HG02870 (cell line): ENCODE data around the gene FGFBP1.

Experiments
- ATAC-seq: cut with Tn5 transposase; IDR thresholded peaks from one replicate; pipeline ENCODE4 v1.9.1; 2021; ENCODE audit warnings: mild to moderate bottlenecking, moderate library complexity; ENCODE audit not compliant: unreplicated experiment

The FGFBP1 gene

DNA sequence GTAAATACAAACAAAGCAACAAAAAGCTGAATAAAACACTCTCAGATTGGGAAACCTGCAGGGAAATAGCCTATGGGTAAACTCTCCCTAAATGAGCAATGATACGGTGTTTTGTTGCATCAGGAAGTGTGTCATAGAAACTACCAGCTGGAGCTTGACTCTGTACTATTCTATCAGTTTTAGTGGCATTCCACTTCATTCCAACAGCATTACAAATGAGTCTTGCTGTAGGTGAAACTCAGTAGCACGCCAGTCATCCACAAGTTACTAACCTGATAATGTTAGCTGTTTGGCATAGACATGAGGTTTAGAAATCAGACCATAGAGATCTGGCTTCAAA is 24.9 kb downstream of the FGFBP1 start:
- no peak for ATAC-seq

DNA sequence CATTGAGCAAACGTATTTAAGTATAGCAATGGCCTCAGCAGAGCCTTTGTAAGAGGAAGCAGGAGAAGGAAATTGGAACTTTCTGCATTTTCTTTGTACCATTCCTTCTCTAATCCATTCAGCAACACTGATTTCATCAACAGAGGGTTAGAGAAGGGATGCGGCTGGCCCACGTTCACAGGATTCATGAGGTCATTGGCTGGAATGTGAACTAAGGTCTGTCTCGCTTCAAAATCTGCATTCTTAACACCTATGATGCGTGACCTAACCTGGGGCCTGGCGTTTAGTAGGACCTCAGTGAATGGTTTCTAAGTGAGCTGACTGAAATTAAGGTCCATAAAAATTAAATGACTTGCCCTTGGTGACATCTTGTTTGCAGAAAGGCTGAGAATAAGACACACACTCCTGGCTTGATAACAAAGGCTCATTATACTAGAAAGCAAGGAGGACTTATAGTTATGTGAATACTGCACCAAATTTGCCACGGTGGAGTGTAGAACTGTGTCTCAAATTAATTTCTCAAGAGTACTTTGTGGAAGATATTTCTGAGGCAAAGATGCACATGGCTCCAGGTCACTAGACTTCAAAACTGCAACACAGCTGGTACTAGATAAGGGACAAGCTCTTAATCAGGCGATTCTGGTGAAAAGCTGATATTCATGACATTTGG is 25.4 kb downstream of the FGFBP1 start:
- no peak for ATAC-seq

DNA sequence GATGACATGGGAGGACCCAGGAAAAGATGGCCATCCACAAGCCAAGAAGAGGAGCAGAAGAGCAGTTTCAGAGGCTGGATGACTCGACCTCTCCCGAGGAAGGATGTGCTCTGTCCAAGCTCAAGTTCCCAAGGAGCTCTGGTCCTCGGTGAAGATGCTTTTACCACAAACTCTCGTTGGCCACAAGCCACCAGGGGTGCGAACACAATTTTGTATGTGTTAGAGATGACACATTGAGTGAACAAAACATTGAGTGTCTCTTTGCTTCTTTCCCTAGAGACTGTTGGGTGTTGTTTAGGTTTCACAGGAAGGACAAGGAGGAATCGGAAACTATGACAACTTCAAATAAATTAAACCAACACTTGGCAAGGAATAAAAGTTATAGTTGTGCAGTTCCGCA is 26.3 kb downstream of the FGFBP1 start:
- no peak for ATAC-seq

DNA sequence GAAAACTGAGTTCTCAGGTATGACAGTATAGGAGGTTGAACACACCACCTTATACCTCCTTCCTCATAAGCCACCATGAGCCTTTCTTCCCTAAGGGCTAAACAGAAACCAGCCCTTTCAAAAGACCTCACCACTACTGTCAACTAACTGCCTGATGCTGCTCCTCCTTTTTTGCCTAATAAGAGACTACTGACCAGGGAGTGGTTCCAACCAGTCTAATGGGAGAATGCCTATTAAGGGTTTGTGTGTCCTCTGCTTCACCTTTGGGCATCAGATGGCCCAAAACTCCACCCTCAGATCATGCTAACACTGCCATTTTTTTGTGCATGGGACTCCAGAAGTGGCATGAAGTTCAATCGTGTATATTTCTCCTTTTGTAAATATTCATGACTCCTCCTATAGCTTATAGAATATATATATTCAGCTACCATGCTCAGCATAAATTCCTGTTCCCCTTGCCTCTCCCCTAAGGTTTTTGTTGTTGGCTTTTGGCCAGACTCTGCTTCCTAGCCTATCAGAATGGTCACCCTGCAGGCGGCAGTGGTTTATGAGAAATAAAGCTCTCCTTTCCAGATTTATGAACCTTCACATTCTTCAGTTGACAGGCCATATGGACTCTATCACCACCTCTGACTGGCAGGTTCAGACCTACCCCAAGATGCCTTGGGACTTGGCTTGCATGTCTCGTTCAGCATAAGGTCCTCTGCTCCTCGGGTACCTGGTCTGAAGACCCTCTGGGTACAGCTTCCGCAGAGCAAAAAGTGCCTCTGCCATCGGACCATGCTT is 28.2 kb downstream of the FGFBP1 start:
- no peak for ATAC-seq

DNA sequence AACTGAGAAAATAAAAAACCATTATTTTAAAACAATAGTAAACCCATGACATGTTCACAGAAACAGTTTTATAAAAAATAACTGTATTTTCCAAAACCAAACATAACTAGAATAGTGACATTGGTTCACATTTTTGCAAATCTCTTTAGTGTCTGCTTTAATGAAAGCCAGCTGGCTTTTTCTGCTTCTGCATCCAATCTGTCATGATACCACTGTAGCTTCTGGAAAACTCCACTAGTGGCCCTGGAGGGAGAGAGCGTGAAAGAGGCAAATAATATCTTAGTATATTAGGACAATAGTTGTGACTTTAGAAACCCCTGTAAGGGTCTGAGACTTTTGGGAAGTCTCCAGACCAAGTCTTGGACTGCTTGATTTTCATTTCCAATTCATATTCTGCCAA is 31.1 kb downstream of the FGFBP1 start:
- no peak for ATAC-seq

DNA sequence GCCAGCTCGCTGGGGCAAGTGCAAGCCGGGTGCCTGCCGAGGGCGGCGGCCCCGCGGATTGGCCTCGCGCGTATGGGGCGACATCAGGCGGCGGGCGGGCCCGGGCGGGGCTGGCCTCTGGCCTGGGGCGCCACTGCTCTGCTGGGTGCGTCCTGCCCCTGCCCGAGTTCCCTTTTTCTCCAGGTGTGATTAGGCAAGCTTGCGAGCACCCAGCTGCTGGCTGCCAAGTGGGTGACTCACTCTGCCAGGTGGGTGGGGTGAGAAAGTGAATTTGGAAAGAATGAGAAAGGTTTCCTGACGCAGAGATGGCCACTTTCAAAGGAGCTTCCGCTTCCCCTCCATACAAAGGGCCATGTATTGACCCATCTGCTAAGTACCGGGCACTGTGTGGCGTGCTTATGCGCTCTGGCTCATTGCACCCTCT is 32.5 kb downstream of the FGFBP1 start:
- ATAC-seq, result no peak

DNA sequence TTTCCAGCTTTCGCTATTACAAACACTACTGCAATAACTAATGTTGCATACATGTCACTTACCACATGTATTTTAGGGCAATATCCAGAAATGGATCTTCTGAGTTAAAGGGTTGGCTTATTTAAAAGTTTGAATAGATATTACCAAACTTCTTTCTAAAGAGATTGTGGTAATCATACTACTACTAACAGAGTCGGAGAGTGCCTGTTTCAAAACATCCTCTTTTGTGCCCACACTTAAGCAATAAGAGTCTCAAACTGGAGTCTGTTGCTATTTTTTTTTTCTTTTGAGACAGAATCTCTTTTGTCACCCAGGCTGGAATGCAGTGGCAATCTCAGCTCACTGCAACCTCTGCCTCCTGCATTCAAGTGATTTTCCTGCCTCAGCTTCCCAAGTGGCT is 35.8 kb downstream of the FGFBP1 start:
- ATAC-seq, result no peak

DNA sequence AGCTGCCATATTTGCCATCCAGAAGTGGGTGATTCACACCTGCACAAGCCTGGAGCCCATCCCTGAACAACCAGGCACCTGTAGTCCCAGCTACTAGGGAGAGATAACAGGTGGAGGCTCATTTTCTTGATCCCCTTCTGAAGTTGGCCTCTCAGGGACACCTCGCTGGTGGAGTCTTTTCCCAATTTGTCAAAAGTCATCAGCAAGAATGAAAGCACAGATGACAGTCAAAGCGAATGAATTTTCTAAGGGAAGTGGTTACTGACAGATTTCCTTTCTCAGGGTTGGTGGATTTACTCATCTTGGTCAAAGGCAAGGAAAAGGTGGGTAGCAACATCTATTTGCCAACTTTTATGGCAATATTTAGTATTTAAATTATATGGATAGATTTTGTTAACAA is 36.5 kb downstream of the FGFBP1 start:
- ATAC-seq, result no peak

DNA sequence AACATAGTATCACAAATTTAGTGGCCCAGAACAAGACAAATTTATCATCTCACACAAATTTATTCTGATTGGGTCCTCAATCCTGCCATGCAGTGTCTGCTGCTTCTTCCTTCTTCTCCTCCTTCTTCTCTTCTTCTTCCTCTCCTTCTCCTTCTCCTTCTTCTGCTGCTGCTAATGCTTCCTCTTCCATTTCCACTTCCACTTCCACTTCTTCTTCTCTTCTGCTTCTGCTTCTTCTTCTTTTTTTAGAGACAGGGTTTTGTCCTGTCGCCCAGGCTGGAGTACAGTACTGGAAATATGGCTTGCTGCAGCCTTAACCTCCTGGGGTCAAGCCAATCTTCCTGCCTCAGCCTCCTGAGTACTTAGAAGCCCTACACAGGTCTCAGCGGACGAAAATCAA is 37.5 kb downstream of the FGFBP1 start:
- no peak for ATAC-seq

DNA sequence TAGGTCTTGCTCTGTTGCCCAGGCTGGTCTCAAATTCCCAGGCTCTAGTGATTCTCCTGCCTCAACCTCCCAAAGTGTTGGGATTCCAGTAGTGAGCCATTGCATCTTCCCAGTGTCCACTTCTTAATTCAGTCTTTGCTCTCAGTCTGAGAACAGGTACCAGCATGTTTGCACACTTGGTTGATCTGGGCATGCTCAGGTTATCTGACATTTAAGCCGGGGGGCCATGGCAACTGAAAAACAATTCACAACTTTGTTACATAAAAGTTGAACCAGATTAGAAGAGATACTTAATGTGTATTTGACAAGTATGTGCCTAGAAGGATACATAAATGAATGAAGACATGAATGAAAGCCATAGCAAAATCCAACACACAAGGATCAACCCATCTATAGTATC is 39.0 kb downstream of the FGFBP1 start:
- no peak for ATAC-seq

DNA sequence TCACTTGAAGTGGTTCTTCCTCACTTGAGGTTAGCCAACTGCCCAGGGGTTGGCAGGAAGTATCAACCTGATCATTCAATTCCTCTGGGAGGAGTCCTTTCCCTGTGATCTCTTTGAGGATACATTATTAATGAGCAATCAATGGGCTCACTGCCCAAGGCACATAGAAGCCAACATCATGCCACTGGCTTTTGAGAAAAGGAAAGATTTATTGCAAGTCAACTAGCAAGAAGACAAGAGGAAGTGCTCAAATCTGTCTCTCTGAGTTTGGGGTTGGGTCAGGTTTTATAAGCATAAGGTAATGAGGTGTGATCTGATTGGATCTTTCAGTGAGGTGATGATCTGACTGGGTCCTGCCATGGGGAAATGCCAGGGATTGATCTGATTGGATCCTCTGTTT is 39.6 kb downstream of the FGFBP1 start:
- no peak for ATAC-seq

DNA sequence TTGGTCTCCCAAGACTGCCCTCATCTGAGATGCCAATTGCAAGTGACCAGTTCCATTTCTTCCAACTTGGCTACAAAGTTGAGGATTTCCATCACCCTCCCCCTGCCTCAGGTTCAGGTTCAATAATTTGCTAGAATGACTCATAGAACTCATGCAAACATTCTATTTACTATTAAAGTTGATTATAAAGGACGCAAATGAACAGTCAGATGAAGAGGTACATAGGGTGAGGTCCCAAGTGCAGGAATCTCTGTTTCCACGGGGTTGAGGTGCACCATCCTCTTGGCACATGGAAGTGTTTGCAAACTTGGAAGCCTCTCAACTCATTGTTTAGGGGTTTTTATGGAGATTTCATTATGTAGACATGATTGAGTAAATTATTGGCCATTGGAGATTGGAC is 41.0 kb downstream of the FGFBP1 start:
- no peak for ATAC-seq

DNA sequence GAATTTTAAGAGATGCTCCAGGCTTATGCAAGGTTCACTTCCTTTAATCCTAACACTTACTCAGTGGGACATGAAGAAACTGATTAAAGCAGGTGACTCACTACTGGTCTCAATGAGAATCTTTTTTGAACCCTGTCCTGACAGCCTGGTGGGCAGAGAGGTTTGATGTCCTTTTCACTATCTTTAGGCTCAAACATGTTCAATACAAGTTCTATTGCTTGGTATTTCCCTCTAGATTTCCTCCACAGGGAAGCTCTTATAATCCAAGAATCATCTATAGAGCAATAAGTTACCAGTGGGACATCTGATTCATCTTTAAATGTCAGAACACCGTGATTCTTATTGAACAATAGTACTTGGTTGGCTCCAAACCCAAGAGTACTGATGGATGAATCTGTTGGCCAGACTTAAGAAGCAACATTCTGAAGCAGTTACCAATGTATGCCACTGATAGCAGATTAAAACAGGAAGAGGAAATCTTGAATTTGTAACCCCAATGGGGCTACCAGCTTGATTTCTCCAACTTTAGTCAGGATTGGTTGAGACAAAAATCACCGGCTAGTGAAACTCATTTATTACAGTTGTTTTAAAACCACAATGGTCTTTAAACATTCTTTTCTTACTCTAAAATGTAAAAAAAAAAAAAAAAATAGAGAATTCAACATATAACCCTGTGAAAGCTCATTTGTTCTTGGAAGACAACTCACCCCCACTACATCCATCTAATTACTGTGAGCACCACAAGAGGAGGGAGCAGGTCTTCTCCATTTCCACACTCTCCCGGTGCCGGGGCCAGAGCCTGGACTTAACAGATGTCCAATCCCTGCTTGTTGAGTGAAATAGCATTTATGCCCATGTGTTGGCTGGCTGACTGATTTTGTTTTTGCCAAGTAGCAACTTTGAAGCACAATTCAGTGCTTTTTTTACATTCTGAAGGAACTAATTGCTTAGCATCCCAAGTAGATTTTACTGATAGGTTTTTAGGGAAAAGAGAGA is 43.3 kb downstream of the FGFBP1 start:
- no peak for ATAC-seq

DNA sequence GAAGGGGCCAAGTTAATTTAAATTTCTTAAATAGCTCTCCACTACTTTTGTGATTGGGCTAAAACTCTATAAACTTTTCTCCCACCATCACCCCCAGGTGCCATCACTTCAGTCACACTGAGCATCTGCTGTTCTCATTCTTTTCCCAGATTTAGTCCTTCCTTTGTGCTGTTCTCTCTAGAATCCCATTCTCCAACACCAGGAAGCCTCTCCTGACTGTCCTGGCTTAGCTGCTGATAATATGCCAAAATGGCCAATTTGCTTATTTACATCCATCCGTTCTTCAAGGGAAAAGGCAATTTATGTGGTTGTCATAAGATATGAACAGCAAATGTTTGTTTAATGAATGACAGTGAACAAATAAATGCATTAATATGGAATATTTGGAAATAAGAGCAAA is 44.1 kb downstream of the FGFBP1 start:
- ATAC-seq, result no peak

DNA sequence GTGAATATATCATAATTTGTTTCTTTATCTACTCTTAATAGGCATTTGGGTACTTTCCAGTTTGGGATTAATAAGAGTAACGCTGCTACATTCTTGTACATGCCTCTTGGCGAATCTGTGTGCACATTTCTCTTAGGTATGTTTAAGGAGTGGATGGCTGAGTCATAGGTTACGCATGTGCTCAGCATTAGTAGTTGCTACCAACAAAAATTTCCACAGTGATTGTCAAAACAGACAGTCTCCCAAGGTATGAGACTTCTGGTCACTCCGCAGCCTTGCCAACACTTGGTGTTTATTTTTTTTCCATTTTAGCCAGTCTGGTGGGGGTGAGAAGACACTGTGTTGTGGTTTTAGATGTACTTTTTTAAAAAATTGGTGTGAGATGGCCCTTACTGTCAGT is 44.6 kb downstream of the FGFBP1 start:
- no peak for ATAC-seq

DNA sequence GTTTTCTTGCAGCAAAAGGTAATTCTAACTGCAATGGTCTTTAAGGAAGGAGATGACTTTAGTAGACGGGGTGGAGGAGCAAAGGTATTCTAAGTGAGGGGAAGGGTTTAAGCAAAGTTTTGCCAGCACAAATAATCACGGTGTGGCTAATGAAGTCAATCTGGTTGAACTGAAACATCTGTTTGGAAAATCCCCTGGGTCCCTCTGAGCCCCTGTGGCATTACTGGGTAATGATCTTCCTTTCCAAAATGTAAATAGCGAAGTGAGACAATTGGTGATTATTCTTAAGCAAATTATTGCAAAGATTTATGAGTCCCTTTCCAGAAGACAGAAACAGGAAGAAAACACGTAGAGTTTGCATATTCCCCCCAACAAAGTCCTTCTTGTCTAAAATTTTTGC is 47.2 kb downstream of the FGFBP1 start:
- ATAC-seq, result no peak

DNA sequence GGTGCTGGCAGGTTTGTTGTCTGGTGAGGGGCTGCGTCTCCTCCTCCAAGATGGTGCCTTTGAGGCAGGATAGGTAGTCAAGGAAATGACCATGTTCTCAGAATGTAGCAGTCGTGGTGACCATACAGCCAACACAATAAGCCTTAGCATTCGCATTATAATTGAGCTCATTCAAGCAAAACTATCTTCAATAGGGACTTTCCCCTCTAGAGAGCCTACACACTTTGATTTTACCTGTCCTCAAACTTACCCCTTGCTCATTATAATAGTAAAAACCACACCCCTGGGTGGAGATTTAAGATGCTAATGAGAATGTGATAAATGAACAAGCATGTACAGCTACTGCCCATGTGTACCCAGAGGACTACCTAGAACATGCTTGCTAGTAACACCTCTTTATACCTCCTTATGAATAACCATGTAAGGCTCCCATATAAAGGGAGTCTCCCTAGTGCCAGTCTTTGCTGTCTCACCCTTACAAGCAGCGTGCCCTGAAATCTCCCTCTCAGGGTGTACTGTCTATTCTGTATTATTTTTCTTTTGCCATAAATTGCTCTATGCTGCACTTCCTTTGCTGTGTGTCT is 48.2 kb downstream of the FGFBP1 start:
- ATAC-seq, result no peak

DNA sequence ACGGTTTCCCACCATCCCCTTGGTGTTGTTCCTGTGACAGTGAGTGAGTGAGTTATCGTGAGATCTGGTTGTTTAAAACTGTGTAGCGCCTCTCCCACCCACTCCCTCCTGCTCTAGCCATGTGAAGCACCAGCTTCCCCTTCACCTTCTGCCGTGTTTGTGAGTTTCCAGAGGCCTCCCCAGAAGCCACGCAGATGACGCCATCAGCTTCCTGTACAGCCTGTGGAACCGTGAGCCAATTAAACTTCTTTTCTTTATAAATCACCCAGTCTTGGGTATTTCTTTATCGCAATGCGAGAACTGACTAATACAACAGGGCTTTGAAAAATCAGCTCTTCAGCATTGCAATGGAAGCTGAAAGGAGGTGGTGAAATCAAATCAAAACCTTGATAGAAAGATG is 50.0 kb downstream of the FGFBP1 start:
- ATAC-seq, result no peak
